ENCODE results near the gene SULT2B1. TPM values are rescaled to one million over a fixed set of nuclear protein-coding genes. Genes with fewer than 3 reads are reported as not detected.

SULT2B1 gene
- total and polyA plus RNA-seq, 2 donors (not counting 1 experiment from before 2014, with no cell fraction given), result 0.10 to 0.33 TPM

DNA sequence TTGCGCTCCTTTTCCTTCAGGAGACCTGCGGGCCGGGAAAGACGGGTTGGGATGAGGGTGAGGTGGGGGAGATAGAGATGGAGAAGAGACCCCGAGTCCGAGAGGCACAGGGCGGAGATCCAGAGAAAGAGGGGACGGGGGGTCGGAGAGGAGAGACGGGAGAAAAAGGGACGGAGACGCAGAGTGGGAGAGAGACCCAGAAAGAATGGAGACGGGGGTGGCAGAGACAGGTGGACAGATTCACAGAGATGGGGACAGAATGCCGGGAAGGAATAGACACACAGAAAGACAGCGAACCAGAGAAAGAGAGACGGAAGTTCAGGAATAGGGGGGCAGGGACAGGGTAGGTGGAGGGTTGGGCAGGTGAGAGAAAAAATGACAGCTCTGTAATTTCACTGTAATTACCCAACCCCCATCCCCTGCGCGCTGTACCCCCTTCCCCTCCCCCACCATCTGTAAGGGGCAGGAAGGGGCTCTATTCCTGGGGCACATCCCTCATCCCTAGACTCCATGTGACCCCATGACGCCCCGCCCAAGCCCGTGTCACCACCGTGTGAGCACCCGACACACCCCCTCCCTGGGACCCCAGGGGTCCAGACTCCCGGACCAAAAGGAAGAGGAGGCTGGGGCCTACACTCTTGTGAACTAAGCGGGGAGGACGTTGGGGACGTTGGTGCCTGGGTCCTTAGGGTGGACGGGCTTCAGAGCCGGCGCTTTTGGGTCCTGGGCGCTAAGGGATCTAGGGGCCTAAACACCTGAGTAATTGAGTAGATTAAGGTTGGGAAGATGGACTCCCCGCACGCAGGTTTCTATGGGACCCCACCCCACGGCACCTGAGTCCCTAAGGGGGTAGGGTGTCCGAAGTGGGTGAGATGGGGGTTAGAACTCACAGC, 84.2 kb downstream of the SULT2B1 start:
- H2AFZ ChIP-seq (ENCODE audit: low read length), result no peak overlapping the region
- H3K4me1 ChIP-seq (ENCODE audit: control insufficient read depth, extremely low read depth, insufficient read depth, low read length), result peaks cover 37% of the 10 kb centered on the region
- DNase-seq (ENCODE audit: low read depth in 2 of 2), result no peak
- peak overlapping the region; percentile 87 for H3K4me2 ChIP-seq (ENCODE audit: extremely low read depth, insufficient read depth, low read length)
- no peaks in the 10 kb centered on the region for H3K79me2 ChIP-seq (ENCODE audit: control insufficient read depth, insufficient read depth, low read length)
- no peak for TF ChIP-seq EZH2 (IDR thresholded peaks at IDR 0.05; ENCODE audit: low read length, missing control alignments)
- TF ChIP-seq, protein P1, sequence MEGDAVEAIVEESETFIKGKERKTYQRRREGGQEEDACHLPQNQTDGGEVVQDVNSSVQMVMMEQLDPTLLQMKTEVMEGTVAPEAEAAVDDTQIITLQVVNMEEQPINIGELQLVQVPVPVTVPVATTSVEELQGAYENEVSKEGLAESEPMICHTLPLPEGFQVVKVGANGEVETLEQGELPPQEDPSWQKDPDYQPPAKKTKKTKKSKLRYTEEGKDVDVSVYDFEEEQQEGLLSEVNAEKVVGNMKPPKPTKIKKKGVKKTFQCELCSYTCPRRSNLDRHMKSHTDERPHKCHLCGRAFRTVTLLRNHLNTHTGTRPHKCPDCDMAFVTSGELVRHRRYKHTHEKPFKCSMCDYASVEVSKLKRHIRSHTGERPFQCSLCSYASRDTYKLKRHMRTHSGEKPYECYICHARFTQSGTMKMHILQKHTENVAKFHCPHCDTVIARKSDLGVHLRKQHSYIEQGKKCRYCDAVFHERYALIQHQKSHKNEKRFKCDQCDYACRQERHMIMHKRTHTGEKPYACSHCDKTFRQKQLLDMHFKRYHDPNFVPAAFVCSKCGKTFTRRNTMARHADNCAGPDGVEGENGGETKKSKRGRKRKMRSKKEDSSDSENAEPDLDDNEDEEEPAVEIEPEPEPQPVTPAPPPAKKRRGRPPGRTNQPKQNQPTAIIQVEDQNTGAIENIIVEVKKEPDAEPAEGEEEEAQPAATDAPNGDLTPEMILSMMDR (conservative IDR thresholded peaks at IDR 0.05 in 1 of 2, IDR thresholded peaks at IDR 0.05 in 1 of 2; ENCODE audit: low read depth in 1 of 2, low read length in 2 of 2), result no peak
- peak overlapping the region; percentile 53 to 76 (median 57) for H3K4me3 ChIP-seq (replicated peaks in 1 of 4; ENCODE audit: control extremely low read depth in 1 of 4, insufficient read depth in 1 of 4, low read depth in 3 of 4, low read length in 4 of 4)
- H4K20me1 ChIP-seq (ENCODE audit: control insufficient read depth, extremely low read depth, insufficient read depth, low read length), result no peaks in the 10 kb centered on the region
- no peaks in the 10 kb centered on the region for H3K27me3 ChIP-seq (ENCODE audit: control insufficient read depth, insufficient read depth, low read length)
- H3K36me3 ChIP-seq (ENCODE audit: control insufficient read depth, insufficient read depth, low read length), result no peaks in the 10 kb centered on the region
- H3K27ac ChIP-seq (ENCODE audit: insufficient read depth, low read length), result no peak overlapping the region
- H3K9ac ChIP-seq (ENCODE audit: insufficient read depth, low read length), result peak overlapping the region; percentile 42
- H3K9me3 ChIP-seq (ENCODE audit: control insufficient read depth, insufficient read depth, low read depth, low read length), result no peaks in the 10 kb centered on the region

DNA sequence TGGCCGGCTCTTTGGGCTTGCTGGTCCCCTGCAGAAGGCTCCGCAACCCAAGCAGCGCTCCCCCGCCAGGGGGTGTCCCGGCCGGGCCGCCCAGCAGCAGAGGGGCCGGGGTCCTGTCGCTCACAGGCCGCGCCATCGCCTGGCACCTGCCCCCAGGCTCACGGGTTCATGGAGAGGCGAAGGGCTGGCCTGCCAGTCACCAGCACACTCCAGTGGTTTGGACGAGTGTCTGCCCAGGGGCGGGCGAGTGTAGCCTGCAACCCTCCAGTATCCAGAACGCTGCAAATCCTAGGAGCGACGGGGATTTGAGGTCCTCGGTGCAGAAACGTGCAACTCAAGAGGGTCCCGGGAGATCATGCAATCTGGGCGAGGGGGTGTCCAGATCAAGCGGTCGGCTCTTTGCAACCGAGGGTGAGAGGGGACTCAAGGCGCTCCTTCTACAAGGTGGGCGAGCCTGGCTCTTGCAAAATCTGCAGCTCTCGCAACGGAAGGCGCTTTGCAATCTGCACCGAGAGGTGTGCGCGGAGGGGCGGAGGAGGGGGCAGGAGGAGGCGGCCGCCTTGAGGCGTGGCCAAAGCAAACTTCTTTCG, 85.0 kb downstream of the SULT2B1 start, which contains the start of gene DBP:
Gene DBP, minus strand, starts transcription at position 521 of the 590 bp plus-strand sequence. Its CDS starts 385 bp downstream, at position 136.
- H3K79me2 ChIP-seq (ENCODE audit: control insufficient read depth, insufficient read depth, low read length), result no peaks in the 10 kb centered on the region
- peak within 1 kb of the TSS; percentile 50 for H2AFZ ChIP-seq (ENCODE audit: low read length)
- peak within 1 kb of the TSS; percentile 83 for H3K4me2 ChIP-seq (ENCODE audit: extremely low read depth, insufficient read depth, low read length)
- peaks cover 37% of the 10 kb centered on the region for H3K4me1 ChIP-seq (ENCODE audit: control insufficient read depth, extremely low read depth, insufficient read depth, low read length)
- H3K4me3 ChIP-seq (replicated peaks in 1 of 4; ENCODE audit: control extremely low read depth in 1 of 4, insufficient read depth in 1 of 4, low read depth in 3 of 4, low read length in 4 of 4), result peak within 1 kb of the TSS; percentile 53 to 81 (median 67)
- no peaks in the 10 kb centered on the region for H4K20me1 ChIP-seq (ENCODE audit: control insufficient read depth, extremely low read depth, insufficient read depth, low read length)
- no peak for DNase-seq (ENCODE audit: low read depth in 2 of 2)
- H3K9ac ChIP-seq (ENCODE audit: insufficient read depth, low read length), result peak within 1 kb of the TSS; percentile 72
- peak within 1 kb of the TSS; percentile 90 for H3K27ac ChIP-seq (ENCODE audit: insufficient read depth, low read length)
- no peaks in the 10 kb centered on the region for H3K9me3 ChIP-seq (ENCODE audit: control insufficient read depth, insufficient read depth, low read depth, low read length)
- H3K27me3 ChIP-seq (ENCODE audit: control insufficient read depth, insufficient read depth, low read length), result no peaks in the 10 kb centered on the region
- H3K36me3 ChIP-seq (ENCODE audit: control insufficient read depth, insufficient read depth, low read length), result no peaks in the 10 kb centered on the region
- TF ChIP-seq EZH2 (IDR thresholded peaks at IDR 0.05; ENCODE audit: low read length, missing control alignments), result no peak
- TF ChIP-seq, protein P1 (conservative IDR thresholded peaks at IDR 0.05 in 1 of 2, IDR thresholded peaks at IDR 0.05 in 1 of 2; ENCODE audit: low read depth in 1 of 2, low read length in 2 of 2), result peak in 1 of 2 donors; percentile 5

DNA sequence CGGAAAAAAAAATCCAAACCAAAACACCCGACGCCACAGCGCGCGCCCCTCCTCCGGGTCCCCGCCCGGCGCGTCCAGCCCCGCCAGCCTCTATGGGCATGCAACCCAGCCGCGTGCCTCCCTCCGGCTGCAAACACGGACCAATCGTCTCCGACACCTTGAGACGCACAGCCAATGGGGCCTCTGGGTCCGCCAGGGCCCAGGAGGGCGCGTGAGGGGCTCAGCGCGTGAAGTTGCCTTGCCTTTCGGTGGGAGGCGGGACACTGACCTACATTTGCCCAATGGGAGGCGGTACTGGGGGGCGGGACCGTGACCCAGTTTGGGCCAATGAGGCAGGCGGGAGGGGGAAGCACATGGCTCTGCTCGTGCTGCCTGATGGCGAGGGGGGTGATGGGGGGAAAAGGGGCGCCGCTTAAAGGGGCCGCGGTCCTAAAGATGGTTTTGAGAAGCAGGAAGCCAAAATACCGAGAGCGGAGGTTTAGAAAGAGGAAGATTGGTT, 85.5 kb downstream of the SULT2B1 start:
- Histone ChIP-seq H3K4me2 (ENCODE audit: extremely low read depth, insufficient read depth, low read length) (peak overlapping the region; percentile 69), H3K9me3 (ENCODE audit: control insufficient read depth, insufficient read depth, low read depth, low read length) (no peaks in the 10 kb centered on the region), H3K4me3 (replicated peaks in 1 of 4; ENCODE audit: control extremely low read depth in 1 of 4, insufficient read depth in 1 of 4, low read depth in 3 of 4, low read length in 4 of 4) (peak overlapping the region; percentile 50 to 81 (median 64)), H3K9ac (ENCODE audit: insufficient read depth, low read length) (peak overlapping the region; percentile 72), H3K27ac (ENCODE audit: insufficient read depth, low read length) (peak overlapping the region; percentile 90), H3K79me2 (ENCODE audit: control insufficient read depth, insufficient read depth, low read length) (no peaks in the 10 kb centered on the region), H3K4me1 (ENCODE audit: control insufficient read depth, extremely low read depth, insufficient read depth, low read length) (peaks cover 37% of the 10 kb centered on the region), H2AFZ (ENCODE audit: low read length) (peak overlapping the region; percentile 50), H3K36me3 (ENCODE audit: control insufficient read depth, insufficient read depth, low read length) (no peaks in the 10 kb centered on the region), H4K20me1 (ENCODE audit: control insufficient read depth, extremely low read depth, insufficient read depth, low read length) (no peaks in the 10 kb centered on the region), H3K27me3 (ENCODE audit: control insufficient read depth, insufficient read depth, low read length) (no peaks in the 10 kb centered on the region)
- TF ChIP-seq, protein P1 (conservative IDR thresholded peaks at IDR 0.05 in 1 of 2, IDR thresholded peaks at IDR 0.05 in 1 of 2; ENCODE audit: low read depth in 1 of 2, low read length in 2 of 2), result no peak
- TF ChIP-seq EZH2 (IDR thresholded peaks at IDR 0.05; ENCODE audit: low read length, missing control alignments), result no peak
- peak; percentile 99 for DNase-seq (ENCODE audit: low read depth in 2 of 2)

All from fibroblast of lung (primary cell).